Measurements from ENCODE around the gene SRL. TPM values are rescaled to one million over a fixed set of nuclear protein-coding genes. Genes with fewer than 3 reads are reported as not detected.
"Not testable (repeated sequence)": the region's sequence is repeated elsewhere in the genome, so short reads cannot be mapped to it uniquely, and the experiment has no call there.

SRL gene
- total RNA-seq, 4 donors from 2014 or later: 0.16 to 1.4 (median 0.52) TPM

- 83% methylated on average over 11 of the region's 14 CpGs for whole genome bisulfite sequencing
- no peaks in the 10 kb centered on the region for H3K9me3 ChIP-seq
- no peak overlapping the region for H3K27ac ChIP-seq
- DNase-seq (ENCODE audit: low spot score in 2 of 2): no peak
- no peaks in the 10 kb centered on the region for H3K27me3 ChIP-seq
- no peak overlapping the region for H3K4me3 ChIP-seq
- no peak for TF ChIP-seq POLR2A (IDR thresholded peaks at IDR 0.05)
- TF ChIP-seq EP300 (IDR thresholded peaks at IDR 0.05): no peak
- TF ChIP-seq POLR2AphosphoS5 (IDR thresholded peaks at IDR 0.05): no peak
- TF ChIP-seq CTCF (IDR thresholded peaks at IDR 0.05): no peak
- H3K4me1 ChIP-seq: peaks cover 13% of the 10 kb centered on the region
- peaks cover 47% of the 10 kb centered on the region for H3K36me3 ChIP-seq
Measured at GRCh38 chr16:4260360-4260759, 18.5 kb upstream of the SRL start.

- no peak for DNase-seq (ENCODE audit: low spot score in 2 of 2)
Measured at GRCh38 chr16:4257646-4258556, 16.0 kb upstream of the SRL start.

GRCh38 chr16:4253394-4254150 is 11.7 kb upstream of the SRL start:
- no peaks in the 10 kb centered on the region for H3K9me3 ChIP-seq
- H3K27ac ChIP-seq: peak overlapping the region; percentile 86
- TF ChIP-seq POLR2AphosphoS5 (IDR thresholded peaks at IDR 0.05) (peak; percentile 6 to 73 (median 15)), POLR2A (IDR thresholded peaks at IDR 0.05) (peak in 1 of 2 donors; percentile 64), EP300 (IDR thresholded peaks at IDR 0.05) (no peak), CTCF (IDR thresholded peaks at IDR 0.05) (no peak)
- peak overlapping the region; percentile 62 for H3K4me3 ChIP-seq
- peaks cover 13% of the 10 kb centered on the region for H3K36me3 ChIP-seq
- WGBS: under 1% methylated on average over 61 of the region's 80 CpGs
- peak; percentile 99 to 100 for DNase-seq (ENCODE audit: low spot score in 2 of 2)
- H3K4me1 ChIP-seq: peaks cover 10% of the 10 kb centered on the region
- H3K27me3 ChIP-seq: no peaks in the 10 kb centered on the region

More at GRCh38 chr16:4257646-4258556, 16.0 kb upstream of the SRL start:
- Histone ChIP-seq H3K4me1 (peaks cover 6% of the 10 kb centered on the region), H3K27ac (no peak overlapping the region), H3K36me3 (peaks cover 47% of the 10 kb centered on the region), H3K9me3 (no peaks in the 10 kb centered on the region), H3K4me3 (no peak overlapping the region), H3K27me3 (no peaks in the 10 kb centered on the region)
- WGBS: 77% methylated on average over 34 of the region's 34 CpGs
- TF ChIP-seq CTCF (IDR thresholded peaks at IDR 0.05) (no peak), POLR2AphosphoS5 (IDR thresholded peaks at IDR 0.05) (no peak), POLR2A (IDR thresholded peaks at IDR 0.05) (no peak), EP300 (IDR thresholded peaks at IDR 0.05) (no peak)

GRCh38 chr16:4253012-4253393 is 11.1 kb upstream of the SRL start:
- Histone ChIP-seq H3K36me3 (peaks cover 10% of the 10 kb centered on the region), H3K4me3 (peak overlapping the region; percentile 62), H3K27ac (peak overlapping the region; percentile 86), H3K4me1 (peaks cover 10% of the 10 kb centered on the region)
- DNase-seq (ENCODE audit: low spot score in 2 of 2); H3K27me3 ChIP-seq; H3K9me3 ChIP-seq: not testable (repeated sequence)
- 55% methylated on average over 21 of the region's 23 CpGs for WGBS

GRCh38 chr16:4249530-4250308 is 7.8 kb upstream of the SRL start:
- no peaks in the 10 kb centered on the region for H3K9me3 ChIP-seq
- H3K4me1 ChIP-seq: peaks cover 10% of the 10 kb centered on the region
- DNase-seq (ENCODE audit: low spot score in 2 of 2): no peak
- H3K36me3 ChIP-seq: no peaks in the 10 kb centered on the region
- H3K4me3 ChIP-seq: no peak overlapping the region
- 85% methylated on average over 12 of the region's 12 CpGs for WGBS
- no peak overlapping the region for H3K27ac ChIP-seq
- no peaks in the 10 kb centered on the region for H3K27me3 ChIP-seq
- TF ChIP-seq EP300 (IDR thresholded peaks at IDR 0.05) (no peak), POLR2AphosphoS5 (IDR thresholded peaks at IDR 0.05) (no peak), POLR2A (IDR thresholded peaks at IDR 0.05) (no peak), CTCF (IDR thresholded peaks at IDR 0.05) (no peak)

All from suprapubic skin (tissue), 4 donors.